GM10248 (cell line): Measurements from ENCODE around the gene SLC16A7.

Source experiments
- CTCF ChIA-PET: fragments of 300-600 bp; sonication (Branson Sonifier 250); formaldehyde crosslinking; extraction: SDS; loops from one replicate; lab custom pipeline; 2021; ENCODE audit warnings: antibody characterized with exemption; lab: Yijun Ruan, JAX
- POLR2A ChIA-PET: fragments of 350-650 bp; sonication (Branson Sonifier 250); formaldehyde crosslinking; extraction: SDS; loops from one replicate; lab custom pipeline; 2020; ENCODE audit warnings: antibody characterized with exemption; lab: Yijun Ruan, JAX
- DNase-seq: peaks from one replicate; pipeline ENCODE4 v3.0.0; 2012; ENCODE audit errors: extremely low spot score
- CTCF ChIP-seq: IDR thresholded peaks from 2 replicates; pipeline ENCODE4 v1.5.1; 2012; ENCODE audit warnings: mild to moderate bottlenecking, low read depth; ENCODE audit errors: extremely low read depth, missing control alignments, control extremely low read depth

Gene SLC16A7

GRCh38 chr12:59710004-59710628 is 114.3 kb downstream of the SLC16A7 start:
- POLR2A ChIA-PET: no interaction called here
- no peak for TF ChIP-seq CTCF
- no peak for DNase-seq
- CTCF ChIA-PET: interaction anchor here (0.7 to 1.5 kb wide), 4 partner anchors 16 to 84 kb away, joined by 3 to 5 read pairs (median 4); no protein-coding TSS in a partner anchor

GRCh38 chr12:59710964-59711363 is 115.1 kb downstream of the SLC16A7 start:
- CTCF ChIA-PET: interaction anchor here (1.1 to 1.5 kb wide), 2 partner anchors 17 to 19 kb away, joined by 3 to 4 read pairs; no protein-coding TSS in a partner anchor
- POLR2A ChIA-PET: no interaction called here
- TF ChIP-seq CTCF: no peak
- no peak for DNase-seq

- DNase-seq: no peak
- TF ChIP-seq CTCF: no peak
- CTCF ChIA-PET: interaction anchor here (1.0 to 1.4 kb wide), 3 partner anchors 10 to 24 kb away, joined by 3 to 5 read pairs (median 3); no protein-coding TSS in a partner anchor
- POLR2A ChIA-PET: no interaction called here
Observed at GRCh38 chr12:59715434-59715833, 119.6 kb downstream of the SLC16A7 start.

GRCh38 chr12:59716043-59716442 is 120.2 kb downstream of the SLC16A7 start:
- DNase-seq: no peak
- ChIA-PET POLR2A (no interaction called here), CTCF (interaction anchor here (1.0 to 1.4 kb wide), 3 partner anchors 10 to 25 kb away, joined by 3 to 5 read pairs (median 3); no protein-coding TSS in a partner anchor)
- TF ChIP-seq CTCF: no peak

- DNase-seq: no peak
- TF ChIP-seq CTCF: no peak
- ChIA-PET CTCF (interaction anchor here (1.0 to 1.1 kb wide), 2 partner anchors 8 to 13 kb away, joined by 3 read pairs; no protein-coding TSS in a partner anchor), POLR2A (no interaction called here)
Observed at GRCh38 chr12:59717436-59717835, 121.6 kb downstream of the SLC16A7 start.

GRCh38 chr12:59719701-59720100 is 123.9 kb downstream of the SLC16A7 start:
- POLR2A ChIA-PET: no interaction called here
- CTCF ChIA-PET: no interaction called here
- DNase-seq: no peak
- no peak for TF ChIP-seq CTCF
